ENCODE data around the gene BBX.

DNA sequence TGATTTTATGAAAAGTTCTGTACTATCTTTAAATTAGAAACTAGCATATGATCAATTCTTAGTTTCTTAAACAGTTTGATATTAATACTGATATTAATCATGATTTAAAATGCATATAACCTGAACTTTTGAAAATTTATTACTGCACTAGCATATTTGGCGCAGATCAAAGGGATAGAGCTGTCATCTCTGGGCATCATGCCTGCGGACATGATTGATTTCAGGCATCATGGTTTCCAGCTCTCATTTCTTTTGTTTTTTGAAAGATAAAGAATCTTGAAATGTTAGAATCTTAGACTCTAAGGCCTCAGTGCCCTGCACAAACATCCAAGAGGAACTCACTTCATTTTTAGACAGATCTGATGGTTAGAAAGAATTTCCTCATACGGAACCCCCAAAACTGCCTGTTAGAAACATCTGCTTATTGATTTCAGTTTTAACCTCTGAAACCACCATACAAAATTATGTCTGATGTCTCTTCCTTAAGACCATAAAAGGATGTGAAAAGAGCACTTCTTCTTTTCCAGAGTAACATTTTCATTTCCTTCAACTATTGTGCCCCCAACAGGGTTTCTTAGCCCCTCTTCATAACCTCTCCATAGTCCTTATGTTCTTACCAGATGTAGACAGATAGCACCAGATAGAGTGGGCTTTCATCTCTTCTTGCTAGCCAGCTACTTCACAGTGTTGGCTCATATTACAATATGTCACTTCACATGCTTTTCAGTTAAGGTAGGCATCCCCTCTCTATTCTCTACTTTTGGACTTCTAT, 110.8 kb downstream of the BBX start:
- TF ChIP-seq, protein P1, sequence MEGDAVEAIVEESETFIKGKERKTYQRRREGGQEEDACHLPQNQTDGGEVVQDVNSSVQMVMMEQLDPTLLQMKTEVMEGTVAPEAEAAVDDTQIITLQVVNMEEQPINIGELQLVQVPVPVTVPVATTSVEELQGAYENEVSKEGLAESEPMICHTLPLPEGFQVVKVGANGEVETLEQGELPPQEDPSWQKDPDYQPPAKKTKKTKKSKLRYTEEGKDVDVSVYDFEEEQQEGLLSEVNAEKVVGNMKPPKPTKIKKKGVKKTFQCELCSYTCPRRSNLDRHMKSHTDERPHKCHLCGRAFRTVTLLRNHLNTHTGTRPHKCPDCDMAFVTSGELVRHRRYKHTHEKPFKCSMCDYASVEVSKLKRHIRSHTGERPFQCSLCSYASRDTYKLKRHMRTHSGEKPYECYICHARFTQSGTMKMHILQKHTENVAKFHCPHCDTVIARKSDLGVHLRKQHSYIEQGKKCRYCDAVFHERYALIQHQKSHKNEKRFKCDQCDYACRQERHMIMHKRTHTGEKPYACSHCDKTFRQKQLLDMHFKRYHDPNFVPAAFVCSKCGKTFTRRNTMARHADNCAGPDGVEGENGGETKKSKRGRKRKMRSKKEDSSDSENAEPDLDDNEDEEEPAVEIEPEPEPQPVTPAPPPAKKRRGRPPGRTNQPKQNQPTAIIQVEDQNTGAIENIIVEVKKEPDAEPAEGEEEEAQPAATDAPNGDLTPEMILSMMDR (conservative IDR thresholded peaks at IDR 0.05 in 1 of 2, IDR thresholded peaks at IDR 0.05 in 1 of 2; ENCODE audit: extremely low read depth in 1 of 2, insufficient read depth in 1 of 2, low read depth in 1 of 2, low read length in 2 of 2), result no peak
- TF ChIP-seq EZH2 (IDR thresholded peaks at IDR 0.05; ENCODE audit: borderline replicate concordance, low read length), result no peak

Data from mammary epithelial cell (primary cell).